ENCODE measurements around the gene PCDHGA12.

DNA sequence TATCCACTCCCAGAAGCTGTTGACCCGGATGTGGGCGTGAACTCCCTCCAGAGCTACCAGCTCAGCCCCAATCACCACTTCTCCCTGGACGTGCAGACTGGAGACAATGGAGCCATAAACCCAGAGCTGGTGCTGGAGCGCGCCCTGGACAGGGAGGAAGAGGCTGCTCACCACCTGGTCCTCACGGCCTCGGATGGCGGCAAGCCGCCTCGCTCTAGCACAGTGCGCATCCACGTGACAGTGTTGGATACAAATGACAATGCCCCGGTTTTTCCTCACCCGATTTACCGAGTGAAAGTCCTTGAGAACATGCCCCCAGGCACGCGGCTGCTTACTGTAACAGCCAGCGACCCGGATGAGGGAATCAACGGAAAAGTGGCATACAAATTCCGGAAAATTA is 37.0 kb upstream of the PCDHGA12 start:
- TF ChIP-seq EZH2 (IDR thresholded peaks at IDR 0.05), result no peak
- TF ChIP-seq POLR2AphosphoS5 (IDR thresholded peaks at IDR 0.05; ENCODE audit: borderline replicate concordance, low read depth, low read length), result no peak
- TF ChIP-seq FOXP2 (optimal IDR thresholded peaks at IDR 0.05; ENCODE audit: control extremely low read depth, extremely low read length, insufficient read depth), result no peak
